ENCODE data around the gene NCOA3. TPM values are rescaled to one million over a fixed set of nuclear protein-coding genes. Genes with fewer than 3 reads are reported as not detected.
A peak's percentile ranks its signal among the peaks of the same experiment; 100 is the strongest.
"Not testable (repeated sequence)": the region's sequence is repeated elsewhere in the genome, so short reads cannot be mapped to it uniquely, and the experiment has no call there.

NCOA3 gene
- total RNA-seq, 1 experiment from 2014 or later, result 60.3 TPM

DNA sequence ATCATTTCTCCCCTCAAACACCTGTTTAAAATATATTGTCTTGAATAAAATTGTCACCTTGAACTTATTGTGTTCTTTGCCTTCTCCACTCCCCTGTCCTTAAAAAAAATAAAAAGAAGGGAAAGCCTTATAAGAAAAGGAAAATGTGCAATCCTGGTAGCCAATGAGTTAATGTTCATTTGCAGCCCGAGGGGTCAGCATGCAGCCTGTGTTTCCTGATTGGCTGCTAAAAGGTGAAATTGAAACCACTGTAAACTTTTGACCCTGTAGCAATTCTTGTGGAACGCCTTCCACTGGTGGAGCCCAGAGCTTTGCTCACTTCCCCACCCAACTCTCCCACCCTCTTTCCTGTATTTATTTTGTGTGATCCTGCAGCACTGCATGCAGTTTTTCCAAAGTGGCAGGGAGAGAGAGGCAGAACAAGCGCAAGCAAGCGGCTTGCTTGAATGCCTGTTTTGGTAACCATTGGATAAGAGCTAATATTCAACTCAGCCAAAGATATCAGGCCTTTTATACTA lies 74.9 kb downstream of the NCOA3 start:
- peak overlapping the region; percentile 59 for H3K4me3 Mint-ChIP-seq (ENCODE audit: low read depth, unreplicated experiment)

GRCh38 chr20:47577314-47577713 lies 75.6 kb downstream of the NCOA3 start:
- DNase-seq, result no peak
- peaks cover 28% of the 10 kb centered on the region for H3K36me3 Mint-ChIP-seq (ENCODE audit: insufficient read depth, unreplicated experiment)
- no TSS peak for BruUV-seq (replicated peaks)
- peak overlapping the region; percentile 59 for H3K4me3 Mint-ChIP-seq (ENCODE audit: low read depth, unreplicated experiment)
- H3K27ac Mint-ChIP-seq (ENCODE audit: unreplicated experiment), result peak overlapping the region; percentile 70
- intact Hi-C loops (cut with micrococcal nuclease; ENCODE audit: unreplicated experiment), result no loop called here
- H3K27me3 Mint-ChIP-seq (ENCODE audit: unreplicated experiment), result no peaks in the 10 kb centered on the region
- peaks cover 74% of the 10 kb centered on the region for H3K4me1 Mint-ChIP-seq (ENCODE audit: low read depth, unreplicated experiment)
- CTCF ChIA-PET, result interaction anchor here (0.9 to 2.9 kb wide), 4 partner anchors 9 to 76 kb away, joined by 4 to 11 read pairs (median 6); partner anchors contain the start of gene NCOA3
- TF ChIP-seq CTCF (IDR thresholded peaks at IDR 0.05; ENCODE audit: unreplicated experiment), result no peak
- H3K9me3 Mint-ChIP-seq (ENCODE audit: low read depth, unreplicated experiment), result no peaks in the 10 kb centered on the region

More for the DNA sequence above, 74.9 kb downstream of the NCOA3 start:
- Mint-ChIP-seq H3K27me3 (ENCODE audit: unreplicated experiment) (no peaks in the 10 kb centered on the region), H3K36me3 (ENCODE audit: insufficient read depth, unreplicated experiment) (peaks cover 28% of the 10 kb centered on the region), H3K9me3 (ENCODE audit: low read depth, unreplicated experiment) (no peaks in the 10 kb centered on the region), H3K4me1 (ENCODE audit: low read depth, unreplicated experiment) (peaks cover 79% of the 10 kb centered on the region), H3K27ac (ENCODE audit: unreplicated experiment) (peak overlapping the region; percentile 70)
- TF ChIP-seq CTCF (IDR thresholded peaks at IDR 0.05; ENCODE audit: unreplicated experiment), result no peak
- CTCF ChIA-PET, result interaction anchor here (0.9 to 2.9 kb wide), 4 partner anchors 9 to 75 kb away, joined by 4 to 11 read pairs (median 6); partner anchors contain the start of gene NCOA3
- no TSS peak for BruUV-seq (replicated peaks)
- DNase-seq, result peak; percentile 78
- intact Hi-C loops (cut with micrococcal nuclease; ENCODE audit: unreplicated experiment), result no loop called here

DNA sequence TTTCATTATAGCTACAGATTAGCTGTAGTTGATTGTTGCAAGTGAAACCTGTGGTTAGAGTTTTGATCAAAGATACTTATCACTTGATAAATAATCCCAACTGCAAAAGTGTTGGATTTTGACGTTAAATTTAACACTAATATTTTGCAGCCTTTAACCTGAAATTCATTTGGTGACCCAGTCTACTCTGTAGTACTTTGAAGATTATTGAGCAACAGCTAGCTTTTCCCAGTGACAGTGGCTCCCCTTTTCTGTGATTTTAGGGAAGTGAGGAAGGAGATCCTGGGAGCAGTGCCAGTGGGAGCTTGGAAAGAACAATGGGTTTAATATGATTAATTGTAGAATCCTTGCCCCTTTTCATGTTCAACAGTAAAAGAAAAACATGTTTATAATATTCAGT lies 76.9 kb downstream of the NCOA3 start:
- no peak for DNase-seq
- TF ChIP-seq CTCF (IDR thresholded peaks at IDR 0.05; ENCODE audit: unreplicated experiment), result no peak
- H3K9me3 Mint-ChIP-seq (ENCODE audit: low read depth, unreplicated experiment), result no peaks in the 10 kb centered on the region
- no TSS peak for BruUV-seq (replicated peaks)
- H3K27me3 Mint-ChIP-seq (ENCODE audit: unreplicated experiment), result no peaks in the 10 kb centered on the region
- peak overlapping the region; percentile 74 for H3K27ac Mint-ChIP-seq (ENCODE audit: unreplicated experiment)
- H3K4me1 Mint-ChIP-seq (ENCODE audit: low read depth, unreplicated experiment), result peaks cover 65% of the 10 kb centered on the region
- CTCF ChIA-PET, result interaction anchor here (0.6 to 1.4 kb wide), 5 partner anchors 20 to 195 kb away, joined by 3 to 6 read pairs (median 3); no protein-coding TSS in a partner anchor
- intact Hi-C loops (cut with micrococcal nuclease; ENCODE audit: unreplicated experiment), result no loop called here
- peaks cover 22% of the 10 kb centered on the region for H3K36me3 Mint-ChIP-seq (ENCODE audit: insufficient read depth, unreplicated experiment)
- no peak overlapping the region for H3K4me3 Mint-ChIP-seq (ENCODE audit: low read depth, unreplicated experiment)

DNA sequence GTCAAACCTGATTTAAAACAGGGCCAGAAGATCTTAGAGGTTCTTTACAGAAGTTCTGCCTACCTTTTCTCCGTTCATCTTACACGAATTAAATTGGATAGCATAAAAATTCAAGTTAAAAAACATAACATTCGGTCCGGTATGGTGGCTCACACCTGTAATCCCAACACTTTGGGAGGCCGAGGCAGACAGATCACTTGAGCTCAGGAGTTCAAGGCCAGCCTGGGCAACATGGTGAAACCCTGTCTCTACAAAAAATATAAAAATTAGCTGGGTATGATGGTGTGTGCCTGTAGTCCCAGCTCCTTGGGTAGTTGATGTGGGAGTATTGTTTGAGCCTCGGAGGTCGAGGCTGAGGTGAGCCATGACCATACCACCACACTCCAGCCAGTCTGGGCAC lies 79.0 kb downstream of the NCOA3 start:
- H3K27ac Mint-ChIP-seq (ENCODE audit: unreplicated experiment); intact Hi-C loops (cut with micrococcal nuclease; ENCODE audit: unreplicated experiment); CTCF ChIA-PET; H3K27me3 Mint-ChIP-seq (ENCODE audit: unreplicated experiment); BruUV-seq (replicated peaks); H3K4me3 Mint-ChIP-seq (ENCODE audit: low read depth, unreplicated experiment); DNase-seq; H3K9me3 Mint-ChIP-seq (ENCODE audit: low read depth, unreplicated experiment): not testable (repeated sequence)
- peaks cover 50% of the 10 kb centered on the region for H3K4me1 Mint-ChIP-seq (ENCODE audit: low read depth, unreplicated experiment)
- peaks cover 32% of the 10 kb centered on the region for H3K36me3 Mint-ChIP-seq (ENCODE audit: insufficient read depth, unreplicated experiment)

DNA sequence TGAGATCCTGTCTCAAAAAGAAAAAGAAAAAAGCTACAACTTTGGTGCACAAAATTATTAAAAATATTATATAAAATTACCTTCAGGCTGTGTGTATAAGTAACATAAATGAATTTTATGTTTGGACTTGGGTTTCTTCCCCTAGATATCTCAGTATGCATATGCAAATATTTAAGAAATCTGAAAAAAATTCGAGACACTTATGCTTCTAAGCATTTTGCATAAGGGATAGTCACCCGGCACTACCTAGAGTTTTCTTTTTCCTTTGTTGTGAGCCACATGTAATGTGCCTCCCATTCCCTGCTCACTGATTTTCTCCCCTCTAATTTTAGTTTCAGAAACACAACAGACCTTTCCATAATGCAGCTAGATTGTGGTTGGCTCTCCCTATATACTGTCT lies 79.4 kb downstream of the NCOA3 start:
- no TSS peak for BruUV-seq (replicated peaks)
- Mint-ChIP-seq H3K27me3 (ENCODE audit: unreplicated experiment) (no peaks in the 10 kb centered on the region), H3K36me3 (ENCODE audit: insufficient read depth, unreplicated experiment) (peaks cover 32% of the 10 kb centered on the region), H3K4me3 (ENCODE audit: low read depth, unreplicated experiment) (no peak overlapping the region), H3K9me3 (ENCODE audit: low read depth, unreplicated experiment) (no peaks in the 10 kb centered on the region), H3K27ac (ENCODE audit: unreplicated experiment) (no peak overlapping the region), H3K4me1 (ENCODE audit: low read depth, unreplicated experiment) (peaks cover 50% of the 10 kb centered on the region)
- intact Hi-C loops (cut with micrococcal nuclease; ENCODE audit: unreplicated experiment), result no loop called here
- CTCF ChIA-PET, result no interaction called here
- TF ChIP-seq CTCF (IDR thresholded peaks at IDR 0.05; ENCODE audit: unreplicated experiment), result no peak
- no peak for DNase-seq
